HCT116 (cell line): ENCODE results near the gene TMEM184B. TPM values are rescaled to one million over a fixed set of nuclear protein-coding genes. Genes with fewer than 3 reads are reported as not detected.

Source experiments
- ATAC-seq: fragments of 200-7000 bp; cut with Tn5 transposase; 2 replicates; pipeline ENCODE4 v1.9.1; 2020; ENCODE audit warnings: mild to moderate bottlenecking, moderate library complexity
- BruUV-seq: library from RNA; stranded (reverse); fragments of 400-500 nt; replicated peaks from 2 replicates; lab custom pipeline; 2021; lab: Mats Ljungman, UMichigan
- CTCF ChIA-PET: fragments of 300-600 bp; sonication (Branson Sonifier 250); formaldehyde crosslinking; loops from one replicate; lab custom pipeline; 2021; ENCODE audit warnings: antibody characterized with exemption; lab: Charles Lee
- POLR2A ChIA-PET: fragments of 300-600, 350-600 bp; sonication (Branson Sonifier 250); formaldehyde crosslinking; loops from one replicate; lab custom pipeline; 2021; ENCODE audit warnings: antibody characterized with exemption; lab: Charles Lee
- RAD21 ChIA-PET, 2 experiments: fragments of 300-600 bp; sonication (Branson Sonifier 250); formaldehyde crosslinking; loops; one replicate each; lab custom pipeline; 2023; ENCODE audit warnings: low total read pairs in 2 of 2; ENCODE audit not compliant: uncharacterized antibody in 2 of 2, unreplicated experiment in 2 of 2, low non-redundant PET in 1 of 2; lab: Charles Lee
- DNase-seq: peaks from one replicate; pipeline ENCODE4 v3.0.0-alpha.2; 2010; ENCODE audit warnings: low read depth, low spot score
- H2AFZ ChIP-seq: fragments of 200-600 bp; shearing (Covaris generic), sonication (generic); 2 replicates; pipeline ENCODE4 v1.6.1; 2017; ENCODE audit warnings: low read depth, mixed run types, mixed read lengths, antibody characterized with exemption, low read length; ENCODE audit not compliant: poor library complexity, severe bottlenecking
- H3K27ac ChIP-seq: 2 replicates; pipeline ENCODE4 v1.5.1; 2012; ENCODE audit warnings: low read depth, low read length
- H3K27me3 ChIP-seq: fragments of 200-600 bp; sonication (generic); 2 replicates; pipeline ENCODE4 v1.6.1; 2016; ENCODE audit warnings: mixed run types, low read length, mixed read lengths; ENCODE audit not compliant: insufficient read depth
- H3K36me3 ChIP-seq, 2 experiments: fragments of 200-500 bp in 1 of 2; fragments of 200-600 bp in 1 of 2; sonication (Bioruptor generic) in 1 of 2; sonication (generic) in 1 of 2; 2 replicates each; pipeline versions ENCODE4 v1.5.1 to v1.6.1; 2014 to 2016; ENCODE audit warnings: low read length in 2 of 2, inconsistent platforms in 1 of 2, mixed read lengths in 1 of 2, mixed run types in 1 of 2; ENCODE audit not compliant: insufficient read depth in 2 of 2, control insufficient read depth in 1 of 2
- H3K4me1 ChIP-seq, 2 experiments: fragments of 200-600 bp in 1 of 2; sonication (generic) in 1 of 2; 2 replicates each; pipeline versions ENCODE4 v1.5.1 to v1.6.1; 2012 to 2017; ENCODE audit warnings: low read length in 2 of 2, inconsistent platforms in 1 of 2, mild to moderate bottlenecking in 1 of 2, mixed read lengths in 1 of 2, mixed run types in 1 of 2, moderate library complexity in 1 of 2; ENCODE audit not compliant: insufficient read depth in 2 of 2, control insufficient read depth in 1 of 2
- H3K4me2 ChIP-seq: fragments of 200-600 bp; sonication (generic); 2 replicates; pipeline ENCODE4 v1.6.1; 2017; ENCODE audit warnings: mixed run types, low read length, mixed read lengths
- H3K4me3 ChIP-seq, 2 experiments: fragments of 200-600 bp in 1 of 2; sonication (generic) in 1 of 2; replicated peaks in 1 of 2; 2 replicates each; pipeline ENCODE4 v1.5.1; 2011 to 2016; ENCODE audit warnings: low read length in 2 of 2, control low read depth in 1 of 2, low read depth in 1 of 2, mild to moderate bottlenecking in 1 of 2, mixed read lengths in 1 of 2, mixed run types in 1 of 2
- H3K79me2 ChIP-seq: fragments of 200-600 bp; sonication (generic); 2 replicates; pipeline ENCODE4 v1.6.1; 2017; ENCODE audit warnings: mild to moderate bottlenecking, mixed run types, low read length, moderate library complexity, mixed read lengths; ENCODE audit not compliant: insufficient read depth
- H3K9ac ChIP-seq: fragments of 200-600 bp; sonication (generic); 2 replicates; pipeline ENCODE4 v1.6.1; 2016; ENCODE audit warnings: low read length, mixed read lengths
- H3K9me2 ChIP-seq: fragments of 200-600 bp; sonication (generic), shearing (Covaris generic); 2 replicates; pipeline ENCODE4 v1.6.1; 2017; ENCODE audit warnings: mixed run types, mild to moderate bottlenecking, moderate library complexity; ENCODE audit not compliant: insufficient read depth
- H3K9me3 ChIP-seq, 2 experiments: fragments of 200-500 bp in 1 of 2; fragments of 200-600 bp in 1 of 2; sonication (Bioruptor generic) in 1 of 2; sonication (generic) in 1 of 2; 2 replicates each; pipeline ENCODE4 v1.6.1; 2014 to 2017; ENCODE audit warnings: low read length in 2 of 2, mixed read lengths in 2 of 2, inconsistent platforms in 1 of 2, low read depth in 1 of 2, mild to moderate bottlenecking in 1 of 2, mixed run types in 1 of 2, moderate library complexity in 1 of 2; ENCODE audit not compliant: control insufficient read depth in 1 of 2, insufficient read depth in 1 of 2
- H4K20me1 ChIP-seq: fragments of 200-600 bp; sonication (generic), shearing (Covaris generic); 2 replicates; pipeline ENCODE4 v1.6.1; 2017; ENCODE audit warnings: mixed run types, mild to moderate bottlenecking, moderate library complexity; ENCODE audit not compliant: insufficient read depth
- ATF3 ChIP-seq: IDR thresholded peaks from 2 replicates; pipeline ENCODE4 v1.6.1; 2012
- EGR1 ChIP-seq: IDR thresholded peaks from 2 replicates; pipeline ENCODE4 v1.6.1; 2012; ENCODE audit warnings: low read depth
- FOSL1 ChIP-seq: IDR thresholded peaks from 2 replicates; pipeline ENCODE4 v1.6.1; 2012; ENCODE audit warnings: low read depth
- RAD21 ChIP-seq: IDR thresholded peaks from 2 replicates; pipeline ENCODE4 v1.6.1; 2012; ENCODE audit warnings: low read depth, mild to moderate bottlenecking
- SRF ChIP-seq: IDR thresholded peaks from 2 replicates; pipeline ENCODE4 v1.6.1; 2012; ENCODE audit warnings: low read depth
- TCF7L2 ChIP-seq: IDR thresholded peaks from 2 replicates; pipeline ENCODE4 v1.7.0; 2011; ENCODE audit warnings: borderline replicate concordance, inconsistent platforms; ENCODE audit not compliant: insufficient read depth, insufficient read length; ENCODE audit errors: extremely low read depth
- ZNF274 ChIP-seq: fragments of 200-500 bp; sonication (Bioruptor generic); IDR thresholded peaks from 2 replicates; pipeline ENCODE4 v1.6.1; 2014; ENCODE audit warnings: mild to moderate bottlenecking, low read depth, low read length, inconsistent platforms
- intact Hi-C: fragments of 100-400 bp; cut with micrococcal nuclease; formaldehyde crosslinking; loops from 2 replicates; pipeline ENCODE4 v1.10.0; 2022
- total RNA-seq: library from RNA; stranded (reverse); gene quantifications from one replicate; pipeline ENCODE4 v1.2.1, GENCODE V29; 2021; ENCODE audit not compliant: unreplicated experiment

Gene TMEM184B
- total RNA-seq, 1 experiment from 2014 or later: 66.0 TPM

DNA sequence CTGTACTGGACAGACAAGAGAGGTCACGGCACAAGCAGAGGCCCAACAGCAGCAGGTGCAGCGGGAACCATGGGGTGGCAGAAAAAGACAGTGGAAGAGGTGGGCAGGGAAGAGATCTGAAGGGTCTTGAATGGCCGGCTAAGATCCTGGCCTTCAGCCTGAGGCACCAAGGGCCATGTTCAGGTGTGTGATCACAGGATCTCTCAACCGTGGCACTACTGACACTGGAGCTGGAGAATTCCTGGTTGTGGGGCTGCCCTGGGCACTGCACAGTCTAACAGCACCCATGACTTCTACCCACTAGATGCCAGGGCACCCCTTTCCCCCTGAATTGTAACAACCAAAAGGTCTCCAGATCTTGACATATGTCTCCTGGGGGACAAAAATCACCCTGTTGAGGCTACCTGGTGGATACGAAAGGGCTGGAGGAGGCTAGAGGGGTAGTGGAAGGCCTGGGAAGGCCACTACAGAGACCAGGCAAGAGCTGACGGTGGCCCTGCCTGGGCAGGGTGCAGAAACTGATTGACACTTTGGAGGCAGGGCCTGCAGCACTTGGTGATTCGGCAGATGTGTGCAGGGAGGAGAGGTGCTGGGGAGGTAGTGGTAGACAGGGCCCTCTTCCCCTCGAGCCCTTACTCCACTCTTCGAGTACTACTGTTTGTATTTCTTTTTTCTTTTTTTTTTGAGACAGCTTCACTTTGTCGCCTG lies 36.1 kb upstream of the TMEM184B start:
- peaks cover 27% of the 10 kb centered on the region; the same call in 1 of the 2 replicates for H4K20me1 ChIP-seq
- BruUV-seq: no TSS peak
- no peak overlapping the region for H3K4me2 ChIP-seq
- ATAC-seq (no peak), DNase-seq (no peak)
- H3K9me3 ChIP-seq: no peaks in the 10 kb centered on the region
- H2AFZ ChIP-seq: no peak overlapping the region
- no peak overlapping the region for H3K4me3 ChIP-seq
- no peaks in the 10 kb centered on the region for H3K27me3 ChIP-seq
- CTCF ChIA-PET: no interaction called here
- H3K4me1 ChIP-seq: peaks cover 0 to 12% of the 10 kb centered on the region in 2 experiments; a peak in 1 of 4 replicates
- TF ChIP-seq SRF: no peak
- no peak for TF ChIP-seq TCF7L2
- no peak for TF ChIP-seq ATF3
- H3K27ac ChIP-seq: peak overlapping the region; percentile 20; the same call in 1 of the 2 replicates
- no peak overlapping the region for H3K9ac ChIP-seq
- RAD21 ChIA-PET: no interaction called here
- intact Hi-C loops: no loop called here
- H3K9me2 ChIP-seq: no peaks in the 10 kb centered on the region
- peaks cover 100% of the 10 kb centered on the region for H3K79me2 ChIP-seq
- peaks cover 24 to 47% of the 10 kb centered on the region in 2 experiments; a peak in 3 of 4 replicates for H3K36me3 ChIP-seq
- POLR2A ChIA-PET: no interaction called here

GRCh38 chr22:38305471-38306448 lies 33.0 kb upstream of the TMEM184B start:
- Histone ChIP-seq H3K9ac (no peak overlapping the region), H3K36me3 (peaks cover 36 to 55% of the 10 kb centered on the region in 2 experiments; a peak in 3 of 4 replicates), H3K9me2 (no peaks in the 10 kb centered on the region), H3K27me3 (no peaks in the 10 kb centered on the region), H4K20me1 (peaks cover 17% of the 10 kb centered on the region; the same call in 1 of the 2 replicates), H3K4me3 (no peak overlapping the region), H3K79me2 (peaks cover 98% of the 10 kb centered on the region), H2AFZ (no peak overlapping the region)
- ChIA-PET RAD21 (no interaction called here), POLR2A (interaction anchor here (1.8 kb wide), 1 partner anchor 12 kb away, joined by 7 read pairs; the partner anchor contains the start of gene CSNK1E)
- peak; percentile 47; the same call in 1 of the 2 replicates for ATAC-seq
- no peak for DNase-seq
- no peak for TF ChIP-seq EGR1
- TF ChIP-seq ZNF274: no peak
- no peak for TF ChIP-seq RAD21
- no peak for TF ChIP-seq FOSL1
- TF ChIP-seq SRF: no peak
- TF ChIP-seq, all 23 proteins: peak for 0
- H3K9me3 ChIP-seq: no peaks in the 10 kb centered on the region
- BruUV-seq: no TSS peak
- intact Hi-C loops: no loop called here
- CTCF ChIA-PET: no interaction called here
- H3K27ac ChIP-seq: peak overlapping the region; percentile 43
- H3K4me2 ChIP-seq: no peak overlapping the region; the same call in 1 of the 2 replicates
- H3K4me1 ChIP-seq: peaks cover 0 to 12% of the 10 kb centered on the region in 2 experiments; a peak in 1 of 4 replicates
